Measurements from ENCODE around the gene SOCS1.

Gene SOCS1

GRCh38 chr16:11272921-11273720 is 17.1 kb upstream of the SOCS1 start, which contains the start of gene PRM3:
TSS of gene PRM3 (minus strand) at chr16:11273629. CDS start at chr16:11273595, 34 bp downstream.
- DNase-seq (ENCODE audit: low read depth, low spot score), result no peak
- TF ChIP-seq ZNF274 (IDR thresholded peaks at IDR 0.05; ENCODE audit: low read depth, low read length) (no peak), SUZ12 (IDR thresholded peaks at IDR 0.05; ENCODE audit: extremely low read depth, insufficient read depth, insufficient read length) (no peak), YY1 (IDR thresholded peaks at IDR 0.05; ENCODE audit: insufficient read depth, insufficient read length) (no peak)
- Histone ChIP-seq H3K9me3 (ENCODE audit: insufficient read depth, low read length) (peaks cover 3% of the 10 kb centered on the region; the same call in 1 of the 2 replicates), H3K27me3 (ENCODE audit: insufficient read depth, insufficient read length) (no peaks in the 10 kb centered on the region), H3K4me1 (ENCODE audit: insufficient read depth, insufficient read length) (peaks cover 15% of the 10 kb centered on the region), H3K36me3 (ENCODE audit: insufficient read depth, insufficient read length, low read length) (no peaks in the 10 kb centered on the region), H3K9ac (ENCODE audit: insufficient read length, low read depth) (peak within 1 kb of the TSS; percentile 26), H3K4me3 (ENCODE audit: insufficient read length, low read depth) (no peak within 1 kb of the TSS)

GRCh38 chr16:11272484-11272883 is 16.5 kb upstream of the SOCS1 start:
- Histone ChIP-seq H3K36me3 (ENCODE audit: insufficient read depth, insufficient read length, low read length) (no peaks in the 10 kb centered on the region), H3K9me3 (ENCODE audit: insufficient read depth, low read length) (peaks cover 1% of the 10 kb centered on the region; the same call in 1 of the 2 replicates), H3K4me1 (ENCODE audit: insufficient read depth, insufficient read length) (peaks cover 15% of the 10 kb centered on the region), H3K4me3 (ENCODE audit: insufficient read length, low read depth) (no peak overlapping the region), H3K27me3 (ENCODE audit: insufficient read depth, insufficient read length) (no peaks in the 10 kb centered on the region), H3K9ac (ENCODE audit: insufficient read length, low read depth) (peak overlapping the region; percentile 26)
- no peak for DNase-seq (ENCODE audit: low read depth, low spot score)
- TF ChIP-seq YY1 (IDR thresholded peaks at IDR 0.05; ENCODE audit: insufficient read depth, insufficient read length) (no peak), ZNF274 (IDR thresholded peaks at IDR 0.05; ENCODE audit: low read depth, low read length) (no peak), SUZ12 (IDR thresholded peaks at IDR 0.05; ENCODE audit: extremely low read depth, insufficient read depth, insufficient read length) (no peak)

GRCh38 chr16:11271610-11272009 is 15.6 kb upstream of the SOCS1 start:
- peaks cover 15% of the 10 kb centered on the region for H3K4me1 ChIP-seq (ENCODE audit: insufficient read depth, insufficient read length)
- H3K9ac ChIP-seq (ENCODE audit: insufficient read length, low read depth), result no peak overlapping the region
- DNase-seq (ENCODE audit: low read depth, low spot score), result no peak
- no peaks in the 10 kb centered on the region for H3K36me3 ChIP-seq (ENCODE audit: insufficient read depth, insufficient read length, low read length)
- no peak overlapping the region for H3K4me3 ChIP-seq (ENCODE audit: insufficient read length, low read depth)
- no peaks in the 10 kb centered on the region for H3K9me3 ChIP-seq (ENCODE audit: insufficient read depth, low read length)
- H3K27me3 ChIP-seq (ENCODE audit: insufficient read depth, insufficient read length), result no peaks in the 10 kb centered on the region
- no peak for TF ChIP-seq SUZ12 (IDR thresholded peaks at IDR 0.05; ENCODE audit: extremely low read depth, insufficient read depth, insufficient read length)
- TF ChIP-seq YY1 (IDR thresholded peaks at IDR 0.05; ENCODE audit: insufficient read depth, insufficient read length), result no peak
- no peak for TF ChIP-seq ZNF274 (IDR thresholded peaks at IDR 0.05; ENCODE audit: low read depth, low read length)

GRCh38 chr16:11270602-11271162 is 14.7 kb upstream of the SOCS1 start:
- DNase-seq (ENCODE audit: low read depth, low spot score), result no peak
- no peak for TF ChIP-seq ZNF274 (IDR thresholded peaks at IDR 0.05; ENCODE audit: low read depth, low read length)
- TF ChIP-seq SUZ12 (IDR thresholded peaks at IDR 0.05; ENCODE audit: extremely low read depth, insufficient read depth, insufficient read length), result no peak
- TF ChIP-seq YY1 (IDR thresholded peaks at IDR 0.05; ENCODE audit: insufficient read depth, insufficient read length), result no peak
- H3K9ac ChIP-seq (ENCODE audit: insufficient read length, low read depth), result no peak overlapping the region
- H3K27me3 ChIP-seq (ENCODE audit: insufficient read depth, insufficient read length), result no peaks in the 10 kb centered on the region
- peaks cover 15% of the 10 kb centered on the region for H3K4me1 ChIP-seq (ENCODE audit: insufficient read depth, insufficient read length)
- H3K9me3 ChIP-seq (ENCODE audit: insufficient read depth, low read length), result no peaks in the 10 kb centered on the region
- H3K36me3 ChIP-seq (ENCODE audit: insufficient read depth, insufficient read length, low read length), result no peaks in the 10 kb centered on the region
- H3K4me3 ChIP-seq (ENCODE audit: insufficient read length, low read depth), result no peak overlapping the region

- no peaks in the 10 kb centered on the region for H3K9me3 ChIP-seq (ENCODE audit: insufficient read depth, low read length)
- H3K9ac ChIP-seq (ENCODE audit: insufficient read length, low read depth), result no peak within 1 kb of the TSS
- TF ChIP-seq YY1 (IDR thresholded peaks at IDR 0.05; ENCODE audit: insufficient read depth, insufficient read length), result no peak
- no peak for TF ChIP-seq ZNF274 (IDR thresholded peaks at IDR 0.05; ENCODE audit: low read depth, low read length)
- no peak for TF ChIP-seq SUZ12 (IDR thresholded peaks at IDR 0.05; ENCODE audit: extremely low read depth, insufficient read depth, insufficient read length)
- no peak for DNase-seq (ENCODE audit: low read depth, low spot score)
- H3K4me3 ChIP-seq (ENCODE audit: insufficient read length, low read depth), result no peak within 1 kb of the TSS
- peaks cover 12% of the 10 kb centered on the region for H3K4me1 ChIP-seq (ENCODE audit: insufficient read depth, insufficient read length)
- peaks cover 2% of the 10 kb centered on the region for H3K27me3 ChIP-seq (ENCODE audit: insufficient read depth, insufficient read length)
- no peaks in the 10 kb centered on the region for H3K36me3 ChIP-seq (ENCODE audit: insufficient read depth, insufficient read length, low read length)
These were observed 12.9 kb upstream of the SOCS1 start, which contains the start of gene TNP2 for GRCh38 chr16:11268921-11269375. TSS of gene TNP2 (minus strand) at chr16:11269325. CDS start at chr16:11269262, 63 bp downstream.

GRCh38 chr16:11265124-11265523 is 9.1 kb upstream of the SOCS1 start:
- H3K4me3 ChIP-seq (ENCODE audit: insufficient read length, low read depth), result no peak overlapping the region
- no peaks in the 10 kb centered on the region for H3K36me3 ChIP-seq (ENCODE audit: insufficient read depth, insufficient read length, low read length)
- peaks cover 6% of the 10 kb centered on the region for H3K4me1 ChIP-seq (ENCODE audit: insufficient read depth, insufficient read length)
- no peak overlapping the region for H3K9ac ChIP-seq (ENCODE audit: insufficient read length, low read depth)
- peaks cover 2% of the 10 kb centered on the region for H3K27me3 ChIP-seq (ENCODE audit: insufficient read depth, insufficient read length)
- no peak for TF ChIP-seq ZNF274 (IDR thresholded peaks at IDR 0.05; ENCODE audit: low read depth, low read length)
- no peak for TF ChIP-seq SUZ12 (IDR thresholded peaks at IDR 0.05; ENCODE audit: extremely low read depth, insufficient read depth, insufficient read length)
- no peak for TF ChIP-seq YY1 (IDR thresholded peaks at IDR 0.05; ENCODE audit: insufficient read depth, insufficient read length)
- no peak for DNase-seq (ENCODE audit: low read depth, low spot score)
- no peaks in the 10 kb centered on the region for H3K9me3 ChIP-seq (ENCODE audit: insufficient read depth, low read length)
